ENCODE data around the gene CALN1.
"Not testable (repeated sequence)": the region's sequence is repeated elsewhere in the genome, so short reads cannot be mapped to it uniquely, and the experiment has no call there.

DNA sequence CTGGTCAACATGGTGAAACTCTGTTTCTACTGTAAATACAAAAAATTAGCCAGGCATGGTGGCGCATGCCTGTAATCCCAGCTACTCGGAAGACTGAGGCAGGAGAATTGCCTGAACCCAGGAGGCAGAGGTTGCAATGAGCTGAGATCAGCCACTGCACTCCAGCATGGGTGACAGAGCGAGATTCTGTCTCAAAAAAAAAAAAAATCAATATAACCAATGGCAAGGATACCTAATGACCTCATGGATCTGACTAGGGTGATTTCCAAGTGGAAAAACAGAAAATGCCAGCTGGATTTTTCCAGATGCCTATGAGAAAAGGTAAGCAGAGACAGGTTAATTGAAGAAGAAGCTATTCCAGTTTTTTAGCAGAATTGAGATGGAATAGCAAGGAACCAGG, 68.8 kb downstream of the CALN1 start:
- TF ChIP-seq, protein P1, sequence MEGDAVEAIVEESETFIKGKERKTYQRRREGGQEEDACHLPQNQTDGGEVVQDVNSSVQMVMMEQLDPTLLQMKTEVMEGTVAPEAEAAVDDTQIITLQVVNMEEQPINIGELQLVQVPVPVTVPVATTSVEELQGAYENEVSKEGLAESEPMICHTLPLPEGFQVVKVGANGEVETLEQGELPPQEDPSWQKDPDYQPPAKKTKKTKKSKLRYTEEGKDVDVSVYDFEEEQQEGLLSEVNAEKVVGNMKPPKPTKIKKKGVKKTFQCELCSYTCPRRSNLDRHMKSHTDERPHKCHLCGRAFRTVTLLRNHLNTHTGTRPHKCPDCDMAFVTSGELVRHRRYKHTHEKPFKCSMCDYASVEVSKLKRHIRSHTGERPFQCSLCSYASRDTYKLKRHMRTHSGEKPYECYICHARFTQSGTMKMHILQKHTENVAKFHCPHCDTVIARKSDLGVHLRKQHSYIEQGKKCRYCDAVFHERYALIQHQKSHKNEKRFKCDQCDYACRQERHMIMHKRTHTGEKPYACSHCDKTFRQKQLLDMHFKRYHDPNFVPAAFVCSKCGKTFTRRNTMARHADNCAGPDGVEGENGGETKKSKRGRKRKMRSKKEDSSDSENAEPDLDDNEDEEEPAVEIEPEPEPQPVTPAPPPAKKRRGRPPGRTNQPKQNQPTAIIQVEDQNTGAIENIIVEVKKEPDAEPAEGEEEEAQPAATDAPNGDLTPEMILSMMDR (IDR thresholded peaks at IDR 0.05), result not testable (repeated sequence)
- not testable (repeated sequence) for TF ChIP-seq ZFX (IDR thresholded peaks at IDR 0.05; ENCODE audit: borderline replicate concordance)

Measured in 22Rv1 (cell line).